Measurements from ENCODE around the gene CALR.
A peak's percentile ranks its signal among the peaks of the same experiment; 100 is the strongest.
"Not testable (repeated sequence)": the region's sequence is repeated elsewhere in the genome, so short reads cannot be mapped to it uniquely, and the experiment has no call there.

The CALR gene

DNA sequence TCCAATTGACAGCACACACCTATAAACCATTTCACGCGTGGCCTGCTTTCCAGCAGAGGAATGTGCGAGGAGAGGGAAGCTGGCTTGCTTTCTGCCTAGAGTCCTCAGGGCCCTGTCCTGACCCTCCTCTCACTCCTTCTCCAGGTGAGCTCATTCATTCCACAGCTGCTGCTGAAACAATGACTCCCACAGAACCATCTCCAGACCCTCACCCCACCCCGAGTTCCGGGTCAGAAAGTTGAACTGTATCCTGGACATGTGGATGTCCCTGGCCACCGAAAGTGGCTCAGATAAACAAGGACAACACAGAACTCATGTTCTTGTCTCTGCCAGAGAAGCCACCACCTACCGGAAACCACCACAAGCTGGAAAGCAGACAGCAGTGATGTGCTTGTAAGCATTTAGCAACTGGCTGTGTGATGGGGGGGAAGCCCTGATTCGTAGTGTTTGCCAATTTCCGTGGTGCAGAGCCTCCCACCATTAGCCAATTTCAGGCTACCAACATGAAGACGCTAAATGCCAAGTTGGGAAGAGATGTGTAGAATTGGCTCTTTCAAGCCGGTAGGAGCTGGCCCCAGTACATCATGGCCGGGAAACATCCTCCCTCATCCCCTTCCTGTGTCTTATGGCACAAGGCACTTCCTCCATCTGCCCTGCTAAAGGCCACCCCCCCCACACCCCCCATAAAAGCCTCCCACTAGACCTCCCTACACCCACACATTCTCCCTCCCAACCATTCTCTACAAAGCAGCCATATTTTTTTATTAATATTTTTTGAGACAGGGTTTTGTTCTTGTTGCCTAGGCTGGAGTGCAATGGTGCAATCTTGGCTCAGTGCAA, 24.3 kb upstream of the CALR start:
- H2AFZ ChIP-seq (ENCODE audit: low read length, unreplicated experiment) = no peak overlapping the region
- H3K79me2 ChIP-seq (ENCODE audit: control insufficient read depth, insufficient read depth, low read length, unreplicated experiment) = no peaks in the 10 kb centered on the region
- H3K36me3 ChIP-seq (ENCODE audit: insufficient read depth, low read length) = no peaks in the 10 kb centered on the region
- H3K27ac ChIP-seq (ENCODE audit: low read depth, low read length) = no peak overlapping the region
- H3K27me3 ChIP-seq (ENCODE audit: insufficient read depth, low read length) = no peaks in the 10 kb centered on the region
- H3K4me1 ChIP-seq (ENCODE audit: control insufficient read depth, insufficient read depth, low read length, unreplicated experiment) = no peaks in the 10 kb centered on the region
- no peak overlapping the region for H3K4me3 ChIP-seq (ENCODE audit: low read depth, low read length)

DNA sequence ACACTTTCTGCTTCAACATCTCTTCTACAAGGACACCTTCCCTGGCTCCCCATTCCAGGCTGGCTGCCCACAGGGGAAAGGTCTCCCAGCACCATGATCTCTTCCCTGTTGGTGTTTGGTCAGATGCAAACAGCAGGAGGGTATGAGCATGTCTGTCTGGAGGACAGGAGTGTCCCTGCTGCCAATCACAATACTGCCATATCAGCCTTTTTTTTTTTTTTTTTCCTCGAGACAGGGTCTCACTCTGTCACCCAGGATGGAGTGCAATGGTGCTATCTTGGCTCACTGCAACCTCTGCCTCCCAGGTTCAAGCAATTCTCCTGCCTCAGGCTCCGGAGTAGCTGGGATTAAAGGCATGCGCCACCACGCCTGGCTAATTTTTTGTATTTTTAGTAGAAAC, 22.5 kb upstream of the CALR start:
- H3K4me1 ChIP-seq (ENCODE audit: control insufficient read depth, insufficient read depth, low read length, unreplicated experiment); H3K36me3 ChIP-seq (ENCODE audit: insufficient read depth, low read length); H3K79me2 ChIP-seq (ENCODE audit: control insufficient read depth, insufficient read depth, low read length, unreplicated experiment); H3K4me3 ChIP-seq (ENCODE audit: low read depth, low read length); H3K27me3 ChIP-seq (ENCODE audit: insufficient read depth, low read length); H3K27ac ChIP-seq (ENCODE audit: low read depth, low read length); H2AFZ ChIP-seq (ENCODE audit: low read length, unreplicated experiment): not testable (repeated sequence)

- no peaks in the 10 kb centered on the region for H3K4me1 ChIP-seq (ENCODE audit: control insufficient read depth, insufficient read depth, low read length, unreplicated experiment)
- no peaks in the 10 kb centered on the region for H3K36me3 ChIP-seq (ENCODE audit: insufficient read depth, low read length)
- no peak overlapping the region for H2AFZ ChIP-seq (ENCODE audit: low read length, unreplicated experiment)
- H3K27me3 ChIP-seq (ENCODE audit: insufficient read depth, low read length) = no peaks in the 10 kb centered on the region
- H3K4me3 ChIP-seq (ENCODE audit: low read depth, low read length) = no peak overlapping the region
- no peaks in the 10 kb centered on the region for H3K79me2 ChIP-seq (ENCODE audit: control insufficient read depth, insufficient read depth, low read length, unreplicated experiment)
- H3K27ac ChIP-seq (ENCODE audit: low read depth, low read length) = no peak overlapping the region
Observed at GRCh38 chr19:12918253-12918652, 20.2 kb upstream of the CALR start.

GRCh38 chr19:12921047-12921446, 17.4 kb upstream of the CALR start:
- H3K36me3 ChIP-seq (ENCODE audit: insufficient read depth, low read length) = peaks cover 4% of the 10 kb centered on the region; the same call in 1 of the 2 replicates

GRCh38 chr19:12922959-12923358, 15.4 kb upstream of the CALR start:
- H3K36me3 ChIP-seq (ENCODE audit: insufficient read depth, low read length) = peaks cover 11% of the 10 kb centered on the region; the same call in 1 of the 2 replicates
- no peak overlapping the region for H3K27ac ChIP-seq (ENCODE audit: low read depth, low read length)
- H3K4me1 ChIP-seq (ENCODE audit: control insufficient read depth, insufficient read depth, low read length, unreplicated experiment) = no peaks in the 10 kb centered on the region
- no peaks in the 10 kb centered on the region for H3K27me3 ChIP-seq (ENCODE audit: insufficient read depth, low read length)
- H3K4me3 ChIP-seq (ENCODE audit: low read depth, low read length) = no peak overlapping the region
- no peaks in the 10 kb centered on the region for H3K79me2 ChIP-seq (ENCODE audit: control insufficient read depth, insufficient read depth, low read length, unreplicated experiment)
- H2AFZ ChIP-seq (ENCODE audit: low read length, unreplicated experiment) = no peak overlapping the region

More at GRCh38 chr19:12921047-12921446, 17.4 kb upstream of the CALR start:
- Histone ChIP-seq H3K4me3 (ENCODE audit: low read depth, low read length) (no peak overlapping the region), H3K27me3 (ENCODE audit: insufficient read depth, low read length) (no peaks in the 10 kb centered on the region), H3K4me1 (ENCODE audit: control insufficient read depth, insufficient read depth, low read length, unreplicated experiment) (no peaks in the 10 kb centered on the region), H3K79me2 (ENCODE audit: control insufficient read depth, insufficient read depth, low read length, unreplicated experiment) (no peaks in the 10 kb centered on the region), H3K27ac (ENCODE audit: low read depth, low read length) (no peak overlapping the region), H2AFZ (ENCODE audit: low read length, unreplicated experiment) (no peak overlapping the region)

DNA sequence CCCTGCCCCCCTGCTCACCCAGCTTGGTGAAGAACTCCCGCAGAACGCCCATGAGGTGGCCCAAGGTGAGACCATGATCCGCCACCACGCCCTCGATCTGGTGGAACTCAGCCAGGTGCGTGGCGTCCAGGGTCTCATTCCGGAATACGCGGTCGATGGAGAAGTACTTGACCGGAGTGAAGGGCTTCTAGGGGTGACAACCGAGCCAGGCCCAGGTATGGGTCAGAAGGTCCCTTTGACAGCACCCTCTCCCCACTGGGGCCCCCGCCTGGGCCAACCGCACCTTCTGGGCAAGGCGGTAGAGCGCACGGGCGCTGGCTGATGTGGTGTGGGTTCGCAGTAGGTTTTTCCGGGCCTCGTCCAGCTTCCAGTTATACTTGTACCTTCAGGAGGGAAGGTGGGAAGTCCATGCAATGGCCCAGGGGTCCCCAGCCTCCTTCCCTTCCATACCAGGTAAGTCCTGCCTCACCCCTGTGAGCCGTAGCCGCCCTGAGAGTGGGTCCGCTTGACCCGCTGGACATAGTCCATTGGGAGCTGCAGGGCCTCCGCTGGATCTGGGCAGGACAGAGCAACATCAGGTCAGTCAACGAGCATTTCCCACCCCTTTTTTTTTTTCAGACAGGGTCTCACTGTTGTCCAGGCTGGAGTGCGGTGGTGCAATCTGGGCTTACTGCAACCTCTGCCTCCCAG, 13.6 kb upstream of the CALR start:
- Histone ChIP-seq H2AFZ (ENCODE audit: low read length, unreplicated experiment) (no peak overlapping the region), H3K4me1 (ENCODE audit: control insufficient read depth, insufficient read depth, low read length, unreplicated experiment) (no peaks in the 10 kb centered on the region), H3K36me3 (ENCODE audit: insufficient read depth, low read length) (peaks cover 11% of the 10 kb centered on the region; the same call in 1 of the 2 replicates), H3K27me3 (ENCODE audit: insufficient read depth, low read length) (no peaks in the 10 kb centered on the region), H3K27ac (ENCODE audit: low read depth, low read length) (no peak overlapping the region), H3K4me3 (ENCODE audit: low read depth, low read length) (no peak overlapping the region), H3K79me2 (ENCODE audit: control insufficient read depth, insufficient read depth, low read length, unreplicated experiment) (no peaks in the 10 kb centered on the region)

- Histone ChIP-seq H3K4me3 (ENCODE audit: low read depth, low read length) (no peak overlapping the region), H3K36me3 (ENCODE audit: insufficient read depth, low read length) (peaks cover 11% of the 10 kb centered on the region; the same call in 1 of the 2 replicates), H3K79me2 (ENCODE audit: control insufficient read depth, insufficient read depth, low read length, unreplicated experiment) (peaks cover 30% of the 10 kb centered on the region), H3K27me3 (ENCODE audit: insufficient read depth, low read length) (no peaks in the 10 kb centered on the region), H3K27ac (ENCODE audit: low read depth, low read length) (no peak overlapping the region), H3K4me1 (ENCODE audit: control insufficient read depth, insufficient read depth, low read length, unreplicated experiment) (peaks cover 3% of the 10 kb centered on the region), H2AFZ (ENCODE audit: low read length, unreplicated experiment) (no peak overlapping the region)
Observed at GRCh38 chr19:12930002-12930645, 8.3 kb upstream of the CALR start.

DNA sequence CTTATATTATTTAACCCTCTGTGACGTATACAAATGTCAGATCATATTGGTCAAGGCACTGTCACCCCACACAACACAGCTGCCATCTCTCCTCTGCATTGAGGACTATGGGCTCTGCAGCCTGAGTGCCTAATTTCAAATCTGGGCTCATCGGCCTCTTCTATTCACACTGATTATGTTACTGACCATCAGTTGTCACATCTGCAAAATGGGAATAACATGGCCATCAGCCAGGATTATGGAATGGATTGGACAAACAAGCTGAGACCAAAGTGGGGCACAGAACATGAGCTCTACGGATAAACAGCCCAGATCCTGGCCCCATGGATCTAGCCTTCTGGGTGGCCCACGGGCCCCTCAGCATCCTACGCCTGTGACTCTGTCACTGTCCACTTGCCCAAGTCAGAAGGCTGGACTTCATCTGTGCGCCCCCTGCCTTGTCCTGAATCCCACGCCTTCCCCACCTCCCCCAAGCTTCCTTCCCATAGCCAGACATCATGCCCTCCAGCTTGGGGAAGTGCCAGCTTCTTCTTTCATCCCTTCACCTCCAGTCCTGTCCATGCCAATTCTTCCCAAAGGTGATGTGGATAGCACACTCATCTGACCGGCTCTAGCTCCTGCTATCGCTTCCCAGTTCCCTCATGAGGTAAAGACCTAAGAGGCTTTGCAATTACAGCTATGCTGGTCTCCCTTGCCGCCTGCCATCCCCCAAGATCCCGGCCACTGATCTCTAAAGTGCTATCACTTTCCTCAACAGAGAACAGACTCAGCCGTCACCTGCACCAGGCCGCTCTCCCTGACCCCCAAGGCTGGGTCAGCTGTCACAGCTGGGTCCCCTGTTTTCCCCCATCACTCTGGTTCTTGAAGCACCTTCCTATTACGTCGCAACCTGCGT, 5.8 kb upstream of the CALR start:
- Histone ChIP-seq H2AFZ (ENCODE audit: low read length, unreplicated experiment) (peak overlapping the region; percentile 85), H3K27me3 (ENCODE audit: insufficient read depth, low read length) (no peaks in the 10 kb centered on the region), H3K4me1 (ENCODE audit: control insufficient read depth, insufficient read depth, low read length, unreplicated experiment) (peaks cover 9% of the 10 kb centered on the region), H3K36me3 (ENCODE audit: insufficient read depth, low read length) (peaks cover 4% of the 10 kb centered on the region; the same call in 1 of the 2 replicates), H3K27ac (ENCODE audit: low read depth, low read length) (peak overlapping the region; percentile 30; the same call in 1 of the 2 replicates), H3K4me3 (ENCODE audit: low read depth, low read length) (peak overlapping the region; percentile 95), H3K79me2 (ENCODE audit: control insufficient read depth, insufficient read depth, low read length, unreplicated experiment) (peaks cover 30% of the 10 kb centered on the region)

DNA sequence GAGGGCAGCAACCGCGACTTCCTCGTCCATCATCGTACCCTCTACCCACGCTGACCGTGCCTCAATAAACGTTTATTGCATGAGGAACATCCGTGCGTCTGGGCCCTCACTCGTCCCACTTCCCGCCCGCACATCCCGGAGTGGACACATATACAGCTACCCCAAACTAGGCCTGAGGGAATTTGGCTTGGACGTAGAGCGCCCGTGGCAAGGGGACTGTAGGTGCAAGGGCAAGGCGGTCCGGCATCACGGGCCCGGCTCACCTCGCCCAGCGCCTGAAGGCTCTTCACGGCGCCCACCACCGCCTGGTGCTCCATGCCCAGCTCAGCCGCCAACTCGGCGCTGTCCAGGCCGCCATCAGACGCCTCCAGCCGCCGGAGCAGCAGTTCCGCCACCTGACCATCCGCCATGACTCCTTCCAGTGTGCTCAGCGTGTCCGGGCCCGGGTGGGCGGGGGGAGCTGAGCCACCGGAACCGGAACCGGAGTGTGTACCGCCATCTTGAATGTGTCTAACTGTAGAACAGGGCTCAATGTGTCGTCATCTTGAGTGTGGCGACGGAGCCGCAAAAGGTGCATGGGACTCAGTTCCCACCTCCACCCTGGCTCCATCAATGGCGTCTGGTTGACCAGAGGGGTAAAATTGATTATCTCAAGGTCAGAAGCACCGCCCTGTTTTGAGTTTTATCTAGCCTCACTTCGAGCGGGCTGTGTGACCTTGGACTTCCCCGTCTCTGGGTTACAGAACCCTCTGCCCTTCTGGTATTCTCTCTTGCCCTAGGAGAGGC, 4.9 kb upstream of the CALR start, which contains the start of gene FARSA:
TSS of gene FARSA (minus strand) at position 425 of the 786 bp plus-strand sequence. CDS start at position 410, 15 bp downstream.
- no peaks in the 10 kb centered on the region for H3K27me3 ChIP-seq (ENCODE audit: insufficient read depth, low read length)
- H3K4me3 ChIP-seq (ENCODE audit: low read depth, low read length) = peak within 1 kb of the TSS; percentile 95
- peaks cover 4% of the 10 kb centered on the region; the same call in 1 of the 2 replicates for H3K36me3 ChIP-seq (ENCODE audit: insufficient read depth, low read length)
- peaks cover 9% of the 10 kb centered on the region for H3K4me1 ChIP-seq (ENCODE audit: control insufficient read depth, insufficient read depth, low read length, unreplicated experiment)
- peak within 1 kb of the TSS; percentile 30; the same call in 1 of the 2 replicates for H3K27ac ChIP-seq (ENCODE audit: low read depth, low read length)
- peaks cover 31% of the 10 kb centered on the region for H3K79me2 ChIP-seq (ENCODE audit: control insufficient read depth, insufficient read depth, low read length, unreplicated experiment)
- peak within 1 kb of the TSS; percentile 95 for H2AFZ ChIP-seq (ENCODE audit: low read length, unreplicated experiment)

Data from ACC112 (cell line).